ENCODE data around the gene IFNGR2.

The IFNGR2 gene

GRCh38 chr21:33386222-33386784 lies 16.9 kb upstream of the IFNGR2 start:
- no peaks in the 10 kb centered on the region for H3K36me3 ChIP-seq (ENCODE audit: insufficient read depth, low read length)
- no peak overlapping the region for H3K9ac ChIP-seq (ENCODE audit: low read depth, low read length)
- H3K4me1 ChIP-seq (ENCODE audit: insufficient read depth, low read length), result peaks cover 12% of the 10 kb centered on the region; the same call in 1 of the 2 replicates
- no peaks in the 10 kb centered on the region for H3K9me3 ChIP-seq (ENCODE audit: control insufficient read depth, insufficient read depth, low read length)

- no peaks in the 10 kb centered on the region for H3K9me3 ChIP-seq (ENCODE audit: control insufficient read depth, insufficient read depth, low read length)
- H3K4me1 ChIP-seq (ENCODE audit: insufficient read depth, low read length), result peaks cover 12% of the 10 kb centered on the region; the same call in 1 of the 2 replicates
- H3K9ac ChIP-seq (ENCODE audit: low read depth, low read length), result no peak overlapping the region
- no peaks in the 10 kb centered on the region for H3K36me3 ChIP-seq (ENCODE audit: insufficient read depth, low read length)
Measured at GRCh38 chr21:33387294-33387693, 15.9 kb upstream of the IFNGR2 start.

GRCh38 chr21:33388188-33388587 lies 15.0 kb upstream of the IFNGR2 start:
- no peaks in the 10 kb centered on the region for H3K9me3 ChIP-seq (ENCODE audit: control insufficient read depth, insufficient read depth, low read length)
- H3K9ac ChIP-seq (ENCODE audit: low read depth, low read length), result no peak overlapping the region
- no peaks in the 10 kb centered on the region for H3K36me3 ChIP-seq (ENCODE audit: insufficient read depth, low read length)
- H3K4me1 ChIP-seq (ENCODE audit: insufficient read depth, low read length), result peaks cover 9% of the 10 kb centered on the region; the same call in 1 of the 2 replicates

- no peak overlapping the region for H3K9ac ChIP-seq (ENCODE audit: low read depth, low read length)
- H3K36me3 ChIP-seq (ENCODE audit: insufficient read depth, low read length), result no peaks in the 10 kb centered on the region
- peaks cover 4% of the 10 kb centered on the region; the same call in 1 of the 2 replicates for H3K4me1 ChIP-seq (ENCODE audit: insufficient read depth, low read length)
- no peaks in the 10 kb centered on the region for H3K9me3 ChIP-seq (ENCODE audit: control insufficient read depth, insufficient read depth, low read length)
Measured at GRCh38 chr21:33390479-33390878, 12.7 kb upstream of the IFNGR2 start.

- Histone ChIP-seq H3K36me3 (ENCODE audit: insufficient read depth, low read length) (no peaks in the 10 kb centered on the region), H3K4me1 (ENCODE audit: insufficient read depth, low read length) (peaks cover 4% of the 10 kb centered on the region; the same call in 1 of the 2 replicates), H3K9ac (ENCODE audit: low read depth, low read length) (no peak overlapping the region), H3K9me3 (ENCODE audit: control insufficient read depth, insufficient read depth, low read length) (no peaks in the 10 kb centered on the region)
Measured at GRCh38 chr21:33391656-33392055, 11.6 kb upstream of the IFNGR2 start.

GRCh38 chr21:33392284-33392985 lies 10.8 kb upstream of the IFNGR2 start:
- Histone ChIP-seq H3K9ac (ENCODE audit: low read depth, low read length) (no peak overlapping the region), H3K9me3 (ENCODE audit: control insufficient read depth, insufficient read depth, low read length) (no peaks in the 10 kb centered on the region)

GRCh38 chr21:33393348-33393747 lies 9.9 kb upstream of the IFNGR2 start:
- H3K9ac ChIP-seq (ENCODE audit: low read depth, low read length), result no peak overlapping the region
- peaks cover 4% of the 10 kb centered on the region; the same call in 1 of the 2 replicates for H3K4me1 ChIP-seq (ENCODE audit: insufficient read depth, low read length)
- no peaks in the 10 kb centered on the region for H3K36me3 ChIP-seq (ENCODE audit: insufficient read depth, low read length)
- no peaks in the 10 kb centered on the region for H3K9me3 ChIP-seq (ENCODE audit: control insufficient read depth, insufficient read depth, low read length)

More at GRCh38 chr21:33392284-33392985, 10.8 kb upstream of the IFNGR2 start:
- Histone ChIP-seq H3K36me3 (ENCODE audit: insufficient read depth, low read length) (no peaks in the 10 kb centered on the region), H3K4me1 (ENCODE audit: insufficient read depth, low read length) (peaks cover 4% of the 10 kb centered on the region; the same call in 1 of the 2 replicates)

- Histone ChIP-seq H3K9me3 (ENCODE audit: control insufficient read depth, insufficient read depth, low read length) (no peaks in the 10 kb centered on the region), H3K9ac (ENCODE audit: low read depth, low read length) (no peak overlapping the region), H3K4me1 (ENCODE audit: insufficient read depth, low read length) (peaks cover 4% of the 10 kb centered on the region; the same call in 1 of the 2 replicates), H3K36me3 (ENCODE audit: insufficient read depth, low read length) (no peaks in the 10 kb centered on the region)
Measured at GRCh38 chr21:33394260-33394659, 9.0 kb upstream of the IFNGR2 start.

GRCh38 chr21:33395891-33396331 lies 7.3 kb upstream of the IFNGR2 start:
- Histone ChIP-seq H3K4me1 (ENCODE audit: insufficient read depth, low read length) (peaks cover 4% of the 10 kb centered on the region; the same call in 1 of the 2 replicates), H3K9ac (ENCODE audit: low read depth, low read length) (no peak overlapping the region), H3K36me3 (ENCODE audit: insufficient read depth, low read length) (no peaks in the 10 kb centered on the region), H3K9me3 (ENCODE audit: control insufficient read depth, insufficient read depth, low read length) (no peaks in the 10 kb centered on the region)

GRCh38 chr21:33396436-33396835 lies 6.8 kb upstream of the IFNGR2 start:
- no peaks in the 10 kb centered on the region for H3K9me3 ChIP-seq (ENCODE audit: control insufficient read depth, insufficient read depth, low read length)
- no peaks in the 10 kb centered on the region for H3K36me3 ChIP-seq (ENCODE audit: insufficient read depth, low read length)
- no peak overlapping the region for H3K9ac ChIP-seq (ENCODE audit: low read depth, low read length)
- H3K4me1 ChIP-seq (ENCODE audit: insufficient read depth, low read length), result peaks cover 4% of the 10 kb centered on the region; the same call in 1 of the 2 replicates

- Histone ChIP-seq H3K36me3 (ENCODE audit: insufficient read depth, low read length) (no peaks in the 10 kb centered on the region), H3K4me1 (ENCODE audit: insufficient read depth, low read length) (peaks cover 4% of the 10 kb centered on the region; the same call in 1 of the 2 replicates), H3K9ac (ENCODE audit: low read depth, low read length) (no peak overlapping the region), H3K9me3 (ENCODE audit: control insufficient read depth, insufficient read depth, low read length) (no peaks in the 10 kb centered on the region)
Measured at GRCh38 chr21:33396951-33397350, 6.3 kb upstream of the IFNGR2 start.

- Histone ChIP-seq H3K36me3 (ENCODE audit: insufficient read depth, low read length) (no peaks in the 10 kb centered on the region), H3K9me3 (ENCODE audit: control insufficient read depth, insufficient read depth, low read length) (no peaks in the 10 kb centered on the region), H3K4me1 (ENCODE audit: insufficient read depth, low read length) (peaks cover 2% of the 10 kb centered on the region; the same call in 1 of the 2 replicates), H3K9ac (ENCODE audit: low read depth, low read length) (no peak overlapping the region)
Measured at GRCh38 chr21:33397717-33398116, 5.5 kb upstream of the IFNGR2 start.

GRCh38 chr21:33398361-33398760 lies 4.9 kb upstream of the IFNGR2 start:
- Histone ChIP-seq H3K9ac (ENCODE audit: low read depth, low read length) (no peak overlapping the region), H3K9me3 (ENCODE audit: control insufficient read depth, insufficient read depth, low read length) (no peaks in the 10 kb centered on the region), H3K4me1 (ENCODE audit: insufficient read depth, low read length) (no peaks in the 10 kb centered on the region; the same call in 1 of the 2 replicates), H3K36me3 (ENCODE audit: insufficient read depth, low read length) (no peaks in the 10 kb centered on the region)

GRCh38 chr21:33401630-33401992 lies 1.6 kb upstream of the IFNGR2 start:
- Histone ChIP-seq H3K9ac (ENCODE audit: low read depth, low read length) (no peak overlapping the region), H3K36me3 (ENCODE audit: insufficient read depth, low read length) (no peaks in the 10 kb centered on the region), H3K9me3 (ENCODE audit: control insufficient read depth, insufficient read depth, low read length) (no peaks in the 10 kb centered on the region), H3K4me1 (ENCODE audit: insufficient read depth, low read length) (peaks cover 5% of the 10 kb centered on the region)
